ENCODE results near the gene PIK3IP1. TPM values are rescaled to one million over a fixed set of nuclear protein-coding genes. Genes with fewer than 3 reads are reported as not detected.

Gene PIK3IP1
- polyA plus RNA-seq, 4 donors: 3.1 to 16.4 (median 10.3) TPM

- no peaks in the 10 kb centered on the region for H3K27me3 ChIP-seq (ENCODE audit: control insufficient read depth in 3 of 3, insufficient read depth in 3 of 3, low read length in 3 of 3)
- 11 to 40% (median 39%) methylated on average over 3 of the region's 3 CpGs for WGBS, 3 donors
- H3K4me3 ChIP-seq (ENCODE audit: low read depth in 1 of 3, low read length in 3 of 3): no peak overlapping the region
- no peak for FAIRE-seq
- no peak overlapping the region for H3K27ac ChIP-seq (ENCODE audit: low read depth in 1 of 3, low read length in 2 of 3)
- H3K36me3 ChIP-seq (ENCODE audit: control insufficient read depth in 3 of 3, insufficient read depth in 2 of 3, low read depth in 1 of 3, low read length in 3 of 3): no peaks in the 10 kb centered on the region
- no peaks in the 10 kb centered on the region for H3K9me3 ChIP-seq (ENCODE audit: control insufficient read depth in 2 of 2, insufficient read depth in 1 of 2, low read depth in 1 of 2, low read length in 1 of 2)
- peaks cover 0 to 29% (median 3%) of the 10 kb centered on the region in 3 donors for H3K4me1 ChIP-seq (ENCODE audit: control insufficient read depth in 3 of 3, insufficient read depth in 2 of 3, low read depth in 1 of 3, low read length in 2 of 3)
- peak; percentile 52 to 62 for DNase-seq
These were observed 8.6 kb upstream of the PIK3IP1 start for GRCh38 chr22:31300896-31301295.

DNA sequence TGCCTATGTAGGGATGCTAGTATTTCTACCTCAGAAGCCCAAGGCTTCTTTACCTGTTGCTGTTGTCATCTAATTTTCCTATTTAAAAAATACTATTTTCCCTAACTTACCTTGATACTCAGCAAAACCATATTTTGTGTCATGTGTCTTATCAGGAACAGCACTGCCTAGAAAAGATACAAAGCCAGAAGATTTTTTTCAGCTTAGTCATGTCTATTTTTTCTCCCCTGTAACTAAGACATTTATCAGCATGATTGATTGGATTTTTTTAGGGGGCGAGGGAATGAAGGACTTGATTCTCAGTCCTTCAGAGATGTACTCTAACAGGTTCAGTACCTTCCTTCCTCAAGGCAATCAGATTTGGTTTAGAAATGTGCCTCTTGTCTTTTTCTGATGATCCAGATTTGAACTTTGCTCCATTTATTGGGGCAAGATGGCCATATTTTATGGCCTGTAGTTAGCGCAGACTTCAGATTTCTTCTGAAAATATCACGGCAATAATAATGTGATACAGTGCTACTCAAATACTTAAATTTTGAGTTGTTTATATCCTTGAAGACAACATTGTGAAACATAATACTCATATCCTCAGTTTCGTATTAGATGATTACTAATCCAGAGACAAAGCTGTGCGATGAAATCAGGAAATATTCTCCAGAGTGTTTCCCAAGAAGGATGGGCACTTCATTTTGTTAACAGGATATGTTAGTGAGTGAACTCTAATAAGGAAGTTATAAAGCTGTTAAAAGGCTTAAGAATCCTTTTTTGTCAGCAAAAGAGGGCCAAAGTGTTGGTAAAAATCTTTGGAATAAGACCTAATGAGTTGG, 3.8 kb upstream of the PIK3IP1 start:
- no peak for FAIRE-seq
- Histone ChIP-seq H3K36me3 (ENCODE audit: control insufficient read depth in 3 of 3, insufficient read depth in 2 of 3, low read depth in 1 of 3, low read length in 3 of 3) (no peaks in the 10 kb centered on the region), H3K4me3 (ENCODE audit: low read depth in 1 of 3, low read length in 3 of 3) (no peak overlapping the region), H3K27ac (ENCODE audit: low read depth in 1 of 3, low read length in 2 of 3) (peak overlapping the region; percentile 37 to 67 (median 65)), H3K4me1 (ENCODE audit: control insufficient read depth in 3 of 3, insufficient read depth in 2 of 3, low read depth in 1 of 3, low read length in 2 of 3) (peaks cover 0 to 24% (median 4%) of the 10 kb centered on the region in 3 donors), H3K27me3 (ENCODE audit: control insufficient read depth in 3 of 3, insufficient read depth in 3 of 3, low read length in 3 of 3) (no peaks in the 10 kb centered on the region), H3K9me3 (ENCODE audit: control insufficient read depth in 2 of 2, insufficient read depth in 1 of 2, low read depth in 1 of 2, low read length in 1 of 2) (no peaks in the 10 kb centered on the region)
- peak; percentile 51 to 79 for DNase-seq
- WGBS, 3 donors: 11 to 35% (median 19%) methylated on average over 5 of the region's 5 CpGs

GRCh38 chr22:31295360-31295759, 3.1 kb upstream of the PIK3IP1 start:
- Histone ChIP-seq H3K4me3 (ENCODE audit: low read depth in 1 of 3, low read length in 3 of 3) (no peak overlapping the region), H3K27ac (ENCODE audit: low read depth in 1 of 3, low read length in 2 of 3) (peak overlapping the region; percentile 14 to 67 (median 65)), H3K36me3 (ENCODE audit: control insufficient read depth in 3 of 3, insufficient read depth in 2 of 3, low read depth in 1 of 3, low read length in 3 of 3) (no peaks in the 10 kb centered on the region), H3K9me3 (ENCODE audit: control insufficient read depth in 2 of 2, insufficient read depth in 1 of 2, low read depth in 1 of 2, low read length in 1 of 2) (no peaks in the 10 kb centered on the region), H3K4me1 (ENCODE audit: control insufficient read depth in 3 of 3, insufficient read depth in 2 of 3, low read depth in 1 of 3, low read length in 2 of 3) (peaks cover 0 to 19% (median 2%) of the 10 kb centered on the region in 3 donors), H3K27me3 (ENCODE audit: control insufficient read depth in 3 of 3, insufficient read depth in 3 of 3, low read length in 3 of 3) (no peaks in the 10 kb centered on the region)
- DNase-seq (no peak), FAIRE-seq (no peak)
- WGBS, 3 donors: 46 to 70% (median 70%) methylated on average over 3 of the region's 3 CpGs

DNA sequence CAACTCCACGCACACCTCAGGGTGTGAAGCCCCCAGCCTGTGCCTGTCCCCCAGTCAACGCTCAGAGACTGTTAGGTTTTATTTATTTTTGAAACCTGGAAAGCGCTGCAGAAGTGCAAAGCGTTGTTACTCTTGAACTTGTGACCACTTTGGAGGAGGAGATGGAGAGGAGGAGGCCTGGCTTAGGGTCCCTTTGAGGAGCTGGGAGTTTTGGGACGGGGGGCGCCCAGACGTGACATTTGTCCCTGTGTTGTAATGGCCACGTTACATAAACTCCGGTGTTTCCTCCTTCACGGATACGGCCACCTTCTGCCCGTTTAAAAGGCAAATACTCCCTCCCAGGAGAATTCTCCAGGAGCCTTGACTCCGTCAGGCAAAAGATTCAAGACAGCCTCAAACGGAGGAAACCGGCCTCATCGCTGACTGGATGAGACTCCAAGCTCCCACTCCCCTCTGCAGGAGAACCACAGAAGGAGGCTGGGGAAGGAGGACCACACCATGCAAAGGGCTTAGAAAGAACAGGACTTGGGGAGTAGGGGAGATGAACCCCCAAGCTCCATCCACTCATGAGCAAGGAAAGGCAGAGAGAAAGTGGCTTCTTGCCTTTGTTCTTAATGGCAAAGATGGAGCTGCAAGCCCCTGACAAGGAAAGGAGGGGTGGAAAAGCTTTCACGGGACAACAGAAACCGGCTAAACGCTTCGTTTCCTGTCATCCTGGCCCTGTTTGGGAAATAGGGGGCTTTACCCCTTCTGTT, 630 bp downstream of the PIK3IP1 start:
- Histone ChIP-seq H3K9me3 (ENCODE audit: control insufficient read depth in 2 of 2, insufficient read depth in 1 of 2, low read depth in 1 of 2, low read length in 1 of 2) (no peaks in the 10 kb centered on the region), H3K27ac (ENCODE audit: low read depth in 1 of 3, low read length in 2 of 3) (peak overlapping the region; percentile 62 to 100 (median 95)), H3K27me3 (ENCODE audit: control insufficient read depth in 3 of 3, insufficient read depth in 3 of 3, low read length in 3 of 3) (no peaks in the 10 kb centered on the region), H3K4me1 (ENCODE audit: control insufficient read depth in 3 of 3, insufficient read depth in 2 of 3, low read depth in 1 of 3, low read length in 2 of 3) (peaks cover 0 to 25% (median 6%) of the 10 kb centered on the region in 3 donors), H3K4me3 (ENCODE audit: low read depth in 1 of 3, low read length in 3 of 3) (peak overlapping the region; percentile 65 to 82 (median 81)), H3K36me3 (ENCODE audit: control insufficient read depth in 3 of 3, insufficient read depth in 2 of 3, low read depth in 1 of 3, low read length in 3 of 3) (peaks cover 0 to 26% (median 0%) of the 10 kb centered on the region in 3 donors)
- DNase-seq (peak in 1 of 2 donors; percentile 61), FAIRE-seq (no peak)
- WGBS, 3 donors: 0 to 1% (median 1%) methylated on average over 19 to 20 of the region's 20 CpGs

DNA sequence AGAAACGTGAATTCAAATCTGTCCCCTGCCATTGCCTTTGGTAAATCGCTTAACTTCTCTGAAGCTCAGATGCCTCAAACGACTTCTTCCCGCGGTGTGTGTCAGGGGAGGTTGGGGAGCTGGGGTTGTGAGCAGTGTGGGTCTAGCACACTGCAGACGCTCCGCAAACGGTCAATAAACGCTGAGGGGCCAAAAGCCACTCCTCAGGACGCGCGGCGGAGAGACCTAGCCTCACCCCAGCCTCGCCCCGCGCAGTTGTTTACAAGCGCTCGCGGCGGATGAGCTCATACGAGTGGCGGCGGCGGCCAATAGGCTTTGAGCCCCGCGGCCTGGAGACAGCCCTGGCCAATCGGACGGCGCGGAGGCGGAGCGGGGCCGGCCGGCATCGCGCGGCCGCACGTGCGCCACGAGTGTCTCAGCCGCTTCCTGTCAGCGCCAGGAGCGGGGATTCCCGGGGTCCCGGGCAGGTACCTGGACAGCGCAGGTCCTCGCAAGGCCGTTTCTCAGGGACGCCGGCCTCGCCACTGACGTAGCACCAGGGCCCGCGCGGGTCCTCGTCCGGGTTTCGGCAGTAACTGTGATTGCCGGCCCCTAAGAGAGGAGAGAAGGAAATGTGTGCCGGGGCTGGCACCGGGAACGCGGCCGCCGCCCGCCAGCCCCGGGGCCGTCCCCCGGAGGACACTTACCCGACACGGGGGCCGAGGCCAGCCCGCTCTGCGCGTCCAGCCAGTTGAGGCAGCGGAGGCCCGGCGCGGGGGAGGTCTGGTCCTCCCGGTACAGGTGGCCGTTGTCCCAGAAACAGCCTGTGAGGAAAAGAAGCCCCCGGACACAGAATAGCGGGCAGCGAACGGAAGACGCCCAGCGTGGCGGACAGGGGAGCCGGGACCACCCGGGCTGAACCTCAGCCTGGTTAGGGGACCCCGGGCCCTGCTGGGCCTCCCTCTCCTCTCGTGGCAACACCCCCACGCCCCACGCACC, 1.5 kb downstream of the PIK3IP1 start:
- WGBS, 3 donors: 0% methylated on average over 81 to 95 of the region's 95 CpGs
- H3K27ac ChIP-seq (ENCODE audit: low read depth in 1 of 3, low read length in 2 of 3): peak overlapping the region; percentile 87 to 100 (median 96)
- H3K9me3 ChIP-seq (ENCODE audit: control insufficient read depth in 2 of 2, insufficient read depth in 1 of 2, low read depth in 1 of 2, low read length in 1 of 2): no peaks in the 10 kb centered on the region
- FAIRE-seq (no peak), DNase-seq (peak; percentile 97 to 98)
- no peaks in the 10 kb centered on the region for H3K27me3 ChIP-seq (ENCODE audit: control insufficient read depth in 3 of 3, insufficient read depth in 3 of 3, low read length in 3 of 3)
- peak overlapping the region; percentile 65 to 82 (median 81) for H3K4me3 ChIP-seq (ENCODE audit: low read depth in 1 of 3, low read length in 3 of 3)
- H3K4me1 ChIP-seq (ENCODE audit: control insufficient read depth in 3 of 3, insufficient read depth in 2 of 3, low read depth in 1 of 3, low read length in 2 of 3): peaks cover 0 to 20% (median 6%) of the 10 kb centered on the region in 3 donors
- peaks cover 0 to 32% (median 0%) of the 10 kb centered on the region in 3 donors for H3K36me3 ChIP-seq (ENCODE audit: control insufficient read depth in 3 of 3, insufficient read depth in 2 of 3, low read depth in 1 of 3, low read length in 3 of 3)

- DNase-seq: peak; percentile 52 to 72
- Histone ChIP-seq H3K4me1 (ENCODE audit: control insufficient read depth in 3 of 3, insufficient read depth in 2 of 3, low read depth in 1 of 3, low read length in 2 of 3) (peaks cover 0 to 17% (median 6%) of the 10 kb centered on the region in 3 donors), H3K36me3 (ENCODE audit: control insufficient read depth in 3 of 3, insufficient read depth in 2 of 3, low read depth in 1 of 3, low read length in 3 of 3) (peaks cover 0 to 41% (median 0%) of the 10 kb centered on the region in 3 donors), H3K9me3 (ENCODE audit: control insufficient read depth in 2 of 2, insufficient read depth in 1 of 2, low read depth in 1 of 2, low read length in 1 of 2) (no peaks in the 10 kb centered on the region), H3K4me3 (ENCODE audit: low read depth in 1 of 3, low read length in 3 of 3) (peak overlapping the region in 2 of 3 donors; percentile 26 to 28), H3K27ac (ENCODE audit: low read depth in 1 of 3, low read length in 2 of 3) (peak overlapping the region; percentile 87 to 100 (median 96)), H3K27me3 (ENCODE audit: control insufficient read depth in 3 of 3, insufficient read depth in 3 of 3, low read length in 3 of 3) (no peaks in the 10 kb centered on the region)
- no peak for FAIRE-seq
- 14 to 49% (median 22%) methylated on average over 13 of the region's 13 CpGs for WGBS, 3 donors
These were observed 2.9 kb downstream of the PIK3IP1 start for GRCh38 chr22:31289344-31289743.

- Histone ChIP-seq H3K27me3 (ENCODE audit: control insufficient read depth in 3 of 3, insufficient read depth in 3 of 3, low read length in 3 of 3) (no peaks in the 10 kb centered on the region), H3K36me3 (ENCODE audit: control insufficient read depth in 3 of 3, insufficient read depth in 2 of 3, low read depth in 1 of 3, low read length in 3 of 3) (peaks cover 0 to 45% (median 0%) of the 10 kb centered on the region in 3 donors), H3K9me3 (ENCODE audit: control insufficient read depth in 2 of 2, insufficient read depth in 1 of 2, low read depth in 1 of 2, low read length in 1 of 2) (no peaks in the 10 kb centered on the region), H3K4me1 (ENCODE audit: control insufficient read depth in 3 of 3, insufficient read depth in 2 of 3, low read depth in 1 of 3, low read length in 2 of 3) (peaks cover 0 to 17% (median 6%) of the 10 kb centered on the region in 3 donors), H3K27ac (ENCODE audit: low read depth in 1 of 3, low read length in 2 of 3) (peak overlapping the region in 2 of 3 donors; percentile 96 to 100), H3K4me3 (ENCODE audit: low read depth in 1 of 3, low read length in 3 of 3) (peak overlapping the region in 2 of 3 donors; percentile 18 to 26)
- no peak for FAIRE-seq
- 56 to 62% (median 59%) methylated on average over 5 of the region's 5 CpGs for WGBS, 3 donors
- DNase-seq: no peak
These were observed 3.6 kb downstream of the PIK3IP1 start for GRCh38 chr22:31288496-31289240.
